SK-N-SH treated with all-trans-retinoic acid at 6 μM for 48 hours (cell line): Measurements from ENCODE around the gene PMEPA1.

Experiments
- TF ChIP-seq, protein P1 (sequence below): fragments of 250-450 bp; sonication (Bioruptor Pico); IDR thresholded peaks from 2 replicates; pipeline ENCODE4 v1.8.0; 2021; ENCODE audit warnings: low read depth, mild to moderate bottlenecking, moderate library complexity, borderline replicate concordance
- TF ChIP-seq, protein P2 (sequence below): fragments of 250-450 bp; sonication (Bioruptor Pico); IDR thresholded peaks from 2 replicates; pipeline ENCODE4 v1.5.1; 2020; ENCODE audit warnings: low read depth, mild to moderate bottlenecking, moderate library complexity

DNA sequence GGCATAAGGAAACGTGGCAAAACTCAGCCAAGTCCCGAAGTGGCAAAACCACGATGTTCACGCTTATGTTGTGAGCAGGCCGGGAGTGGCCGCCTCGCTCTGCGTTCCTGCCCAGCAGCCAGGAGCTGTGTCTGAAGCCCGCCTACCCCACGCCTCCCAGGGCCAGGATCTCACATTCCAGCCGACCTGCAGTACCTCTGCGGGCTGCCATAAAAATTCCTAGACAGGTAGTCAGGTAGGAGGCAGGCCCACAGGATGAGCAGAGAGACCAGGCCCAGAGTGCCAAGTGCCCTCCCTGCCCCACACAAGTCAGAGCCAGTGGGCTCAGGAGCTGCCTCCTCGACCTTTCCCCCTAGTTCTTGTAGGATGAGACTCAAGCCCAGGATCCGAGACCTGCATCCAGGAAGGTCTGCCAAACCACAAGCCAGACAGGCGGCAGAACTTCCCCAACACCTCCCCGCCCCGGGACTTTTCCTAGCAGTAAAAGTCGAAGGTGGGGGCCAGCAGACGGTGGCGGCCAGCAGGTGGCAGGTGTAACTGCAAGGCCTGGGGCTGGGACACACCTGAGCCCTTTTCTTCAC is 16.7 kb downstream of the PMEPA1 start:
- TF ChIP-seq, protein P1, sequence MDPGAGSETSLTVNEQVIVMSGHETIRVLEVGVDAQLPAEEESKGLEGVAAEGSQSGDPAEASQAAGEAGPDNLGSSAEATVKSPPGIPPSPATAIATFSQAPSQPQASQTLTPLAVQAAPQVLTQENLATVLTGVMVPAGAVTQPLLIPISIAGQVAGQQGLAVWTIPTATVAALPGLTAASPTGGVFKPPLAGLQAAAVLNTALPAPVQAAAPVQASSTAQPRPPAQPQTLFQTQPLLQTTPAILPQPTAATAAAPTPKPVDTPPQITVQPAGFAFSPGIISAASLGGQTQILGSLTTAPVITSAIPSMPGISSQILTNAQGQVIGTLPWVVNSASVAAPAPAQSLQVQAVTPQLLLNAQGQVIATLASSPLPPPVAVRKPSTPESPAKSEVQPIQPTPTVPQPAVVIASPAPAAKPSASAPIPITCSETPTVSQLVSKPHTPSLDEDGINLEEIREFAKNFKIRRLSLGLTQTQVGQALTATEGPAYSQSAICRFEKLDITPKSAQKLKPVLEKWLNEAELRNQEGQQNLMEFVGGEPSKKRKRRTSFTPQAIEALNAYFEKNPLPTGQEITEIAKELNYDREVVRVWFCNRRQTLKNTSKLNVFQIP, result no peak
- TF ChIP-seq, protein P2, sequence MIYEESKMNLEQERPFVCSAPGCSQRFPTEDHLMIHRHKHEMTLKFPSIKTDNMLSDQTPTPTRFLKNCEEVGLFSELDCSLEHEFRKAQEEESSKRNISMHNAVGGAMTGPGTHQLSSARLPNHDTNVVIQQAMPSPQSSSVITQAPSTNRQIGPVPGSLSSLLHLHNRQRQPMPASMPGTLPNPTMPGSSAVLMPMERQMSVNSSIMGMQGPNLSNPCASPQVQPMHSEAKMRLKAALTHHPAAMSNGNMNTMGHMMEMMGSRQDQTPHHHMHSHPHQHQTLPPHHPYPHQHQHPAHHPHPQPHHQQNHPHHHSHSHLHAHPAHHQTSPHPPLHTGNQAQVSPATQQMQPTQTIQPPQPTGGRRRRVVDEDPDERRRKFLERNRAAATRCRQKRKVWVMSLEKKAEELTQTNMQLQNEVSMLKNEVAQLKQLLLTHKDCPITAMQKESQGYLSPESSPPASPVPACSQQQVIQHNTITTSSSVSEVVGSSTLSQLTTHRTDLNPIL (CRISPR knock-in tag), result no peak
